NCI-H526 treated with DMSO at 0.1 percent for 48 hours (cell line): ENCODE results near the gene GREB1.

Experiments
- DNase-seq: peaks from one replicate; lab custom pipeline; 2025; lab: John Stamatoyannopoulos, UW

Gene GREB1

GRCh38 chr2:11562011-11562410, 28.2 kb downstream of the GREB1 start:
- DNase-seq, result no peak

- DNase-seq, result no peak
Observed at GRCh38 chr2:11562476-11562875, 28.6 kb downstream of the GREB1 start.

GRCh38 chr2:11563784-11564666, 30.2 kb downstream of the GREB1 start:
- DNase-seq, result no peak

- no peak for DNase-seq
Observed at GRCh38 chr2:11564816-11565567, 31.1 kb downstream of the GREB1 start.

- no peak for DNase-seq
Observed at GRCh38 chr2:11566383-11566782, 32.5 kb downstream of the GREB1 start.

- no peak for DNase-seq
Observed at GRCh38 chr2:11567631-11568031, 33.8 kb downstream of the GREB1 start.

- no peak for DNase-seq
Observed at GRCh38 chr2:11568436-11568835, 34.6 kb downstream of the GREB1 start.

GRCh38 chr2:11569636-11570035, 35.8 kb downstream of the GREB1 start:
- no peak for DNase-seq

GRCh38 chr2:11571170-11571569, 37.3 kb downstream of the GREB1 start:
- no peak for DNase-seq

GRCh38 chr2:11572996-11573395, 39.2 kb downstream of the GREB1 start:
- no peak for DNase-seq

- DNase-seq, result no peak
Observed at GRCh38 chr2:11573418-11574175, 39.8 kb downstream of the GREB1 start.

- DNase-seq, result no peak
Observed at GRCh38 chr2:11574176-11575046, 40.6 kb downstream of the GREB1 start.

- DNase-seq, result no peak
Observed at GRCh38 chr2:11576398-11576797, 42.6 kb downstream of the GREB1 start.

GRCh38 chr2:11577101-11577883, 43.4 kb downstream of the GREB1 start:
- DNase-seq, result no peak

- DNase-seq, result no peak
Observed at GRCh38 chr2:11578081-11578948, 44.5 kb downstream of the GREB1 start.

GRCh38 chr2:11578986-11579774, 45.3 kb downstream of the GREB1 start:
- no peak for DNase-seq

GRCh38 chr2:11579867-11580659, 46.2 kb downstream of the GREB1 start:
- no peak for DNase-seq

- DNase-seq, result no peak
Observed at GRCh38 chr2:11580697-11581096, 46.9 kb downstream of the GREB1 start.
